ENCODE measurements around the gene RFTN2. TPM values are rescaled to one million over a fixed set of nuclear protein-coding genes. Genes with fewer than 3 reads are reported as not detected.

RFTN2 gene
- total RNA-seq (2021) (5.8 and 7.3 TPM in 2 replicates), Bru-seq, nascent RNA (percentile 58 among the genes with signal in this experiment), BruChase-seq, experiment 1, labeled RNA remaining after a 2-hour chase (percentile 52 among the genes with signal in this experiment), BruChase-seq, experiment 2, labeled RNA remaining after a 6-hour chase (percentile 56 among the genes with signal in this experiment)
- long read RNA-seq, full-length matches to known transcripts, result 7 of 14 reads
- long read RNA-seq, partial matches to known transcripts, result 6 of 14 reads
- long read RNA-seq, other reads (novel, unspliced or antisense), result 1 of 14 reads

- BruUV-seq (replicated peaks), result no TSS peak
- H3K4me1 ChIP-seq (ENCODE audit: insufficient read depth, low read length, poor library complexity, severe bottlenecking), result no peaks in the 10 kb centered on the region
- DNase-seq (ENCODE audit: low spot score), result peak; percentile 29
- H3K27me3 ChIP-seq (replicated peaks; ENCODE audit: insufficient read depth, low read depth, low read length, poor library complexity), result no peaks in the 10 kb centered on the region
- H3K4me3 ChIP-seq (ENCODE audit: low read depth, low read length, poor library complexity, severe bottlenecking), result peak within 1 kb of the TSS; percentile 49
- no peaks in the 10 kb centered on the region for H3K36me3 ChIP-seq (ENCODE audit: insufficient read depth, low read length, poor library complexity, severe bottlenecking)
- no peaks in the 10 kb centered on the region for H3K9me3 ChIP-seq (ENCODE audit: low read depth, low read length, poor library complexity, severe bottlenecking)
- POLR2A ChIA-PET (ENCODE audit: low non-redundant PET), result interaction anchor here (0.7 kb wide), 1 partner anchor 727 kb away, joined by 14 read pairs; no protein-coding TSS in a partner anchor
- CTCF ChIA-PET, result no interaction called here
- intact Hi-C loops (cut with micrococcal nuclease; ENCODE audit: unreplicated experiment), result no loop called here
- peak within 1 kb of the TSS; percentile 75 for H3K27ac ChIP-seq (ENCODE audit: low read depth, low read length, poor library complexity, severe bottlenecking)
- TF ChIP-seq CTCF (conservative IDR thresholded peaks at IDR 0.05; ENCODE audit: low read depth, low read length) (no peak), EZH2 (IDR thresholded peaks at IDR 0.05; ENCODE audit: borderline replicate concordance, low read depth, low read length, poor library complexity, severe bottlenecking) (no peak)
These were observed at the start of gene RFTN2 for GRCh38 chr2:197675246-197675645. Gene RFTN2, minus strand, starts transcription at chr2:197675587. Its CDS starts 129 bp downstream, at chr2:197675458.

GRCh38 chr2:197717863-197718262 lies 42.5 kb upstream of the RFTN2 start:
- Histone ChIP-seq H3K4me1 (ENCODE audit: insufficient read depth, low read length, poor library complexity, severe bottlenecking) (no peaks in the 10 kb centered on the region), H3K9me3 (ENCODE audit: low read depth, low read length, poor library complexity, severe bottlenecking) (no peaks in the 10 kb centered on the region), H3K27ac (ENCODE audit: low read depth, low read length, poor library complexity, severe bottlenecking) (no peak overlapping the region), H3K36me3 (ENCODE audit: insufficient read depth, low read length, poor library complexity, severe bottlenecking) (no peaks in the 10 kb centered on the region), H3K27me3 (replicated peaks; ENCODE audit: insufficient read depth, low read depth, low read length, poor library complexity) (no peaks in the 10 kb centered on the region), H3K4me3 (ENCODE audit: low read depth, low read length, poor library complexity, severe bottlenecking) (no peak overlapping the region)
- POLR2A ChIA-PET (ENCODE audit: low non-redundant PET), result no interaction called here
- BruUV-seq (replicated peaks), result no TSS peak
- intact Hi-C loops (cut with micrococcal nuclease; ENCODE audit: unreplicated experiment), result no loop called here
- CTCF ChIA-PET, result no interaction called here
- DNase-seq (ENCODE audit: low spot score), result no peak
- no peak for TF ChIP-seq CTCF (conservative IDR thresholded peaks at IDR 0.05; ENCODE audit: low read depth, low read length)
- TF ChIP-seq EZH2 (IDR thresholded peaks at IDR 0.05; ENCODE audit: borderline replicate concordance, low read depth, low read length, poor library complexity, severe bottlenecking), result no peak

- H3K36me3 ChIP-seq (ENCODE audit: insufficient read depth, low read length, poor library complexity, severe bottlenecking), result no peaks in the 10 kb centered on the region
- ChIA-PET CTCF (no interaction called here), POLR2A (ENCODE audit: low non-redundant PET) (no interaction called here)
- no peak overlapping the region for H3K27ac ChIP-seq (ENCODE audit: low read depth, low read length, poor library complexity, severe bottlenecking)
- TF ChIP-seq CTCF (conservative IDR thresholded peaks at IDR 0.05; ENCODE audit: low read depth, low read length), result no peak
- no peak for TF ChIP-seq EZH2 (IDR thresholded peaks at IDR 0.05; ENCODE audit: borderline replicate concordance, low read depth, low read length, poor library complexity, severe bottlenecking)
- peaks cover under 1% of the 10 kb centered on the region for H3K4me1 ChIP-seq (ENCODE audit: insufficient read depth, low read length, poor library complexity, severe bottlenecking)
- H3K27me3 ChIP-seq (replicated peaks; ENCODE audit: insufficient read depth, low read depth, low read length, poor library complexity), result no peaks in the 10 kb centered on the region
- intact Hi-C loops (cut with micrococcal nuclease; ENCODE audit: unreplicated experiment), result no loop called here
- no peaks in the 10 kb centered on the region for H3K9me3 ChIP-seq (ENCODE audit: low read depth, low read length, poor library complexity, severe bottlenecking)
- H3K4me3 ChIP-seq (ENCODE audit: low read depth, low read length, poor library complexity, severe bottlenecking), result no peak overlapping the region
- DNase-seq (ENCODE audit: low spot score), result no peak
- BruUV-seq (replicated peaks), result no TSS peak
These were observed 37.9 kb upstream of the RFTN2 start for GRCh38 chr2:197713271-197713670.
